Activated CD4-positive, alpha-beta T cell treated with anti-CD3 and anti-CD28 coated beads, Interleukin-2, amount 50 U/mL, for 24 hours (primary cell): Measurements from ENCODE around the gene C1orf35.
A peak's percentile ranks its signal among the peaks of the same experiment; 100 is the strongest.

Source experiments
- DNase-seq, 2 donors: peaks; one replicate each; pipeline ENCODE4 v3.0.0-alpha.2; 2020; ENCODE audit warnings: low read depth in 1 of 2, low spot score in 1 of 2

Gene C1orf35

GRCh38 chr1:228109962-228110488 lies 6.9 kb upstream of the C1orf35 start:
- no peak for DNase-seq

GRCh38 chr1:228109073-228109961 lies 6.2 kb upstream of the C1orf35 start, which contains the start of gene MRPL55:
TSS of gene MRPL55 (minus strand) at chr1:228109299. CDS start at chr1:228108260, 1,039 bp downstream.
- DNase-seq, result peak; percentile 95 to 99

- no peak for DNase-seq
Measured at GRCh38 chr1:228108742-228109072, 5.6 kb upstream of the C1orf35 start.

GRCh38 chr1:228108055-228108690 lies 5.0 kb upstream of the C1orf35 start:
- DNase-seq, result no peak

- no peak for DNase-seq
Measured at GRCh38 chr1:228107636-228108035, 4.5 kb upstream of the C1orf35 start.

- DNase-seq, result no peak
Measured at GRCh38 chr1:228106800-228107054, 3.6 kb upstream of the C1orf35 start.

GRCh38 chr1:228105996-228106799 lies 3.1 kb upstream of the C1orf35 start:
- DNase-seq, result no peak

- DNase-seq, result no peak
Measured at GRCh38 chr1:228105270-228105995, 2.3 kb upstream of the C1orf35 start.

GRCh38 chr1:228104526-228105269 lies 1.6 kb upstream of the C1orf35 start:
- no peak for DNase-seq

- peak in 1 of 2 donors; percentile 36 for DNase-seq
Measured at GRCh38 chr1:228101994-228102790, 933 bp downstream of the C1orf35 start.

- no peak for DNase-seq
Measured at GRCh38 chr1:228101614-228101993, 1.5 kb downstream of the C1orf35 start.

GRCh38 chr1:228100822-228101613 lies 2.1 kb downstream of the C1orf35 start:
- no peak for DNase-seq

GRCh38 chr1:228099331-228099732 lies 3.8 kb downstream of the C1orf35 start:
- no peak for DNase-seq

- DNase-seq, result no peak
Measured at GRCh38 chr1:228098323-228098931, 4.7 kb downstream of the C1orf35 start.

GRCh38 chr1:228097333-228098081 lies 5.6 kb downstream of the C1orf35 start:
- DNase-seq, result no peak

GRCh38 chr1:228096416-228097332 lies 6.5 kb downstream of the C1orf35 start:
- no peak for DNase-seq

- DNase-seq, result no peak
Measured at GRCh38 chr1:228095938-228096337, 7.2 kb downstream of the C1orf35 start.
